GM18858 (cell line): ENCODE measurements around the gene DNASE1.
"Not testable (repeated sequence)": the region's sequence is repeated elsewhere in the genome, so short reads cannot be mapped to it uniquely, and the experiment has no call there.

Experiments used
- ATAC-seq: cut with Tn5 transposase; IDR thresholded peaks from one replicate; pipeline ENCODE4 v1.9.1; 2021; ENCODE audit not compliant: unreplicated experiment

DNASE1 gene

DNA sequence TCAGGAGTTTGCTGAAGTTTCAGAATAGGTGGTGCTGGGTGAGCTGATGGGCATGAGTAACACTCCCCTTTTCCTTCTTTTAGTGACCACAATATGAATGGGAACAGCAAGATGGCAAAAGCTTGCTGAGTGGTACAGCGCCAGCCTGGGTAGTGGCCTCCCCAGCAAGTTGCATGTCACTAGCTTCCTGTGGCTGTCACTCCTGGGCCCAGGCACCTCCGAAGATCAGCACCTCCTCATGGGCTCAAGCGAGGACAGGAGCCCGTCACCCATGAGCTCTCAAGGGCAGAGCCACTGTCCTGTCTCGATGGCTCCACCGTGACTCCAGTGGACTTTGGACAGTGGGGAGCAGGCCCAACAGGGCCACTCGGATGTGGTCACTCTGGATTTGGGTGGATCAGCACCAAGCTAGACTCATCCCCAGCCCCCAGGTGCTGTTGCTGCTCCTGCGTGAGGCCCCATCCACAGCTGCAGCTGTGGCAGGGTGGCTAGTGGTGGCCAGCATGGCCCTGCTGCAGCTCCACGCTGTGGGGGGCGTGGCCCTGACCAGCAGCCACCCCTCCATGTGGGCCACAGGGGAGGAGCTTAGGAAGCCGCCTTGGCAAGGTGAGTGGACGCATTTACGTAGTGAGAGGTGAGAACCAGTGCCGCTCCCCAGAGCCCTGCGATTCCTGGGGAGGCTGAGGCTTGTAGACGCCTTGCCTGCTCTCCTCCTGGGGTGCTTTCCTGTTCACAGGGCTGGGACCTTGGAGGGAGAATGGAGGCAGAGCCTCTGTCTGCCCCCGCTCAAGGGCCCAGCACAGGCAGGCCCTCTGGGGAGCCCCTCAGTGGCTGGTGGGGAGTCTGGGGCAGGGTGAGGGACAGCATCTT lies 13.6 kb upstream of the DNASE1 start:
- no peak for ATAC-seq

DNA sequence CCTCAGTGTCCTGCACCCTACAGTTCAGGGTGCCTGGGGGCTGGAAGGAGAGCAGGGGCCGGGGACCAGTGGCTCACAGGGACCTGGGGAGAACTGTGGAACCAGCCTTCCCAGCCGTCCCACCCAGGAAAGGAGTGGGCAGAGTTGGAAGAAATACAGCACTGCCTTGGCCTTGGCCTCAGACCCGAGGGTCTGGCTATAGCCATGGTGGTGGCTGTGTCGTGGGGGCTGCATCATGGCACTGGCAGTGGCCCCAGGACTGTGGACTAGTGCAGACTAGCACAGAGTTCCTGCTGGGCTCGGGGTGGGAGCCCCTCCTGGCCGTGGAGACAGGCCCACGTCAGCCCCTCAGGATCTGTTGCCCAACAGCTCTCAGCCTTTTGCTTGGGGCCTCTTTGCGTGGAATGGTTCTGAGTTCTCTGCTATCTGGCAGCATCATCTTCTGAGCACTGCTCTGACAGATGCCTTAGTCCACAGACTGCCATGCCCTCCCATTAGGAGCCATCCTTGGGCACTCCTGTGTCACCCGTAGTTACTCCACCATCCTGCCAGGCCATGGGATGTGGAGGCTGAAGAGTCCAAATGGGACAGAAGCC lies 12.6 kb upstream of the DNASE1 start:
- no peak for ATAC-seq

DNA sequence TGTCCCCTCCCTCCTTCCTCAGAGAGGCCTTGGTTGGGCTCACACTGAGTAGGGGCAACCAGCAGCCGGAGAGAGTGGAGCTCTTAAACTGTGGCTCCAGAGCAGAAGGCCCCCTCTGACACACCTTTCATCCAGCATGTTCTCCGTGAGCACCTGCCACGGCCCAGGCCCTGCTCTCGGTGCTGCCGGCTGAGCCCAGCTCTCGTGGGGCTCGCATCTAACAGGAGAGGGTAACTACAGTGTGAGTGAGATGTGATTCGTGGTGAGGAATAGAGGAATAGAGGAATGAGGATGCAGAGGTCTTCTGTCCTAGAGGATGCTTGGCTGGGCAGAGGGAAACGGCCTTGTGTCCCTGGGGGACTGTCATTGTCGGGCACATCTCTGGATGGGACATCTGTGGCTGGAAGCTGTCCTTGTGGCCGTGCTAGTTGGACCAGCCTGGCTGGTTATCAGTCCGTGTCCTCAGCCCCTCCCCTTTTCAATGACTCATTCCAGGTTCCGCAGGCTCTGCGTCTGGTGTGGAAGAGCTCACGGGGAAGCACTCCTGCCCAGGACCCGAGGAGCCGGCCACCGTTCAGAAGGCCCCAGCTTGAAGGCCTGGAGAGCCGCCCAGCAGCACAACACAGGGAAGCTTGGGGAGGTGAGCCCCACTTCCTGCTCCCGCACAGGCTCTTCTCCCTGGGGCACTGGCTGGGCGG lies 11.9 kb upstream of the DNASE1 start:
- ATAC-seq, result no peak

DNA sequence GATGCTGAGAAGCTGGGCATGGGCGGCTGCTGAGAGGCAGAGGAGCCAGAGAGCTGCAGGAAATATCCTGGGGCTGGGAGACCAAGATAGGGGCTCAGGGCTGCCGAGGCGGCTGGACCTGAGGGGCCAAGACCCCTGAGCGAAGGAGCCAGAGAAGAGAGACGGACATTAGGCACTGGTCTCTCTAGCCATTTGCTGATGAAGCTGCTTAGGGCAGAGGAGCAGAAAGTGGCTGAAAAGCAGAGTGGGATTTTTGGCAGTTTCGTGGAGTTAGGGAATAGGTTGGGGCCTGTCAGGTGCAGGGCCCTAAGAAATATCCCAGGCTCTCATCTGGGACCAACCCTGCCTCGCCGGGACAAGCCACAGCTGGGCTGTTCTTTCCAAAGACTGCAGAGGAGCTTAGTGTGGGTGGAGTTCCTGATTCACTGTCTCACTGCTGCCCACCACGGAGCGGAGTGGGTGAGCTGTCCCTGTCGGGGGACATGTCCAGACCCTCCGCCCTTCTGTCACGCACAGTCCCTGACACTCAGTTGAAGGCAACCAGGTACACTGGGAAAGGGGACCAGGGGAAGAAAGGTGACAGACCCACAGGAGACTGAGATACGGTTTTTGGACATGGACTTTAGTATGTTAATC lies 11.3 kb upstream of the DNASE1 start:
- no peak for ATAC-seq

DNA sequence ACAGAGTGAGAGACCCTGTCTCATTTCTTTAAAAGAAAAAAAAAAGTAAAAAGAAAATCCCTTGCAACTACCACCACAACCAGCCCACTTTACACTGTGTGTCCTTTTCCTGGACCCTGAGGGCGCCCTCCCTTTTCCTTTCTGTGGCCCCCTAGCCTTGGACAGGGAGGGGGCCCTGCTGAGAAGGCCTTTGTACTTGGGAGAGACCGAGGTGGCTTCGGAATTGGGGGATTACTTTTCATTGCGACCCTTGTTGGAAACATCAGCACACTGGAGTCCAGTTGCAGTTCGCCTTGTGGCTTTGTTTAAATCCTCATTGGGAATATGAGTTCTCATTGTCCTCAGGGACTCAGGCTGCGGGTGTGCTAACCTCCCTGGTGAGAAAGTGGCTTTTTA lies 9.4 kb upstream of the DNASE1 start:
- ATAC-seq, result no peak

DNA sequence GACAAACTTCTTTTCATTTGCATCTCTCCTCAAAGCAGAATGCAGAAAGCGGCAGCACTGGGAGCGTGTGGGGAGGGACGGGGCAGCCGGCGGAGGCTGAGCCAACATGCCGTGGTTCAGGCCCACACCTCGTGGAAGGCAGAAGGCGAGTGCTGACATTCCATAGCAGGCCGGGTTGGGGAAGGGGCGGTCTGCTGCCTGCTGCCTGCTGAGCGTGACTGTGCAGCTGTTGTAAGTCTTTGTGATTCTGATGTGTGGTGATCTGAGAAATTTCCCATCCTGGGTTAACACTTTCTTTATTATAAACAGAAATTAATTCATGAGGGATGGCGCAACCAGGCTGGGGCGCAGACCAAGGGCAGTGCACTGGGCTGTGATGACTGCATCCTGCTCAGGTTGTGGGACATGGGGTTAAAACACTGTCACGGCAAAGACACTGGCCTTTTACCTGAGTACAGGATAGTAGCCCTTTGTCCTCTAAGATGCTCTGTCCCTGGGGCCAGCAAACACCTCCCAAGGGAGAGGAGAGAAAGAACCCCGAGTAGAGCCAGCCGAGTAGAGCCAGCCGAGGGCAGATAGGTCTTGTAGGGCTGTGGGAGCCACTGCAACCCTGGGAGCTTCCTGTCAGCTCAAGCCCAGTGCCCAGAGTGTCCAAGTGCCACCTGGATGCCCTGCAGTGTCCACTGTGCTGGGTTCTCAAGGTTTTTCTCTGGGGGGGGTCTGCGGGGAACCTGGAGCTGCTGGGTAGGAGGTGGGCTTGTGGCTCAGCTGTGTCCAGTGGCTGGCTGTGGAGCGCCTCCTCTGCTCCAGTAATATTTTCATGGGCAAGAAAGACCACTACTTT lies 8.8 kb upstream of the DNASE1 start:
- no peak for ATAC-seq

DNA sequence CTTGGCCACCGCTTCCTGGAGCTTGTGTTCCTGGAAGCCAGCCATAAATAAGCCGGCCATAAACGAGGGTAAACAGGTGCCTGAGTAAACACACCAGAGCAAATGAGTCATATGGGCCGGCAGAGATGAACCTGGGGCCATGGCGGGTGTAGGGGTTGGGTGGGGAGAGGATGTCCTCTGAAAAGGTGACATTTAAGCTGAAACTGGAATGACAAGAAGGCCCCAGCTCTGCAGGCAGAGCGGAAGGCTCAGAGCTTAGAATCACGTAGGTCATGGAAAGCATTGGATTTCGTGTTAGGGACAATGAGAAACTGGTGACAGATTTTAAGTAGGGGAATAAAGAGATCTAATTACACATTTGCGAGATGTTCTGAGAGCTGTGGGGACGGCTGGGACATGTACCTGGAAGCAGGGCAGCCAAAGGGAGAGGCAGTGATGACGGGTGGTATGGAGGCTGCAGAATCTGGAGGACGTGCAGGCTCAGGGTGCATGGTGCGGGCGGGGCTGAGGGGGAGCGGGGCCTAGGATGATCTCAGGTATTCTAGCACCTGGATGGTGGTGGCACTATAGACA lies 8.1 kb upstream of the DNASE1 start:
- ATAC-seq, result no peak

DNA sequence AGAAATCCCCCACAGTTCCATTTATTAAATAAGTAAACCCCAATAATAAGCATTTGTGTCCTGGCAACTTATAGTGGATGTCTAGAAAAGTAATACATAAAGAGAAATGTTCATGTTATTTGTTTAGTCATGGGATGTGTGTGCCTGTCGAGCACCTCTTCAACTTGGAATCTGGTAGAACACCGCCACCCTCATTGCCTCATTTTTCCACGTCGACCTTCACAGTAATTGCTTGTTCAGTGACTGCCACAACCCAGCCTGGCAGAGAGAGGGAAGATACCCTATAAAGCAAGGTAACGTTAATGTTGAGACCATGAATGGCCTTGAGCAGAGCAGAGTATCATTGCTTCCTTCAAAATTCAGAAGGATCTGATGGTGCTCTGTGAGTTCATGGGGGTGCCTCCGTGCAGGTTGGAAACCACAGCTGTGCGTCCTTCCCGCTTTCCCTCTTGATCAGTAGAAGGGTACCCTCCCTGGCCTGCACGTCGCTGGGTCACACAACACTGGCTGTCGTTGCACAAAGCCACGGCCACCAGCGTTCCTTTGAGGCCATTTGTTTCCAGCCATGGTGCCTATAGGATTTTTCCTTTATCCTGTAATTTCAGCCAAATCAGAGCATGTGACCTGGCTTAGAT lies 3.7 kb upstream of the DNASE1 start:
- ATAC-seq, result no peak

DNA sequence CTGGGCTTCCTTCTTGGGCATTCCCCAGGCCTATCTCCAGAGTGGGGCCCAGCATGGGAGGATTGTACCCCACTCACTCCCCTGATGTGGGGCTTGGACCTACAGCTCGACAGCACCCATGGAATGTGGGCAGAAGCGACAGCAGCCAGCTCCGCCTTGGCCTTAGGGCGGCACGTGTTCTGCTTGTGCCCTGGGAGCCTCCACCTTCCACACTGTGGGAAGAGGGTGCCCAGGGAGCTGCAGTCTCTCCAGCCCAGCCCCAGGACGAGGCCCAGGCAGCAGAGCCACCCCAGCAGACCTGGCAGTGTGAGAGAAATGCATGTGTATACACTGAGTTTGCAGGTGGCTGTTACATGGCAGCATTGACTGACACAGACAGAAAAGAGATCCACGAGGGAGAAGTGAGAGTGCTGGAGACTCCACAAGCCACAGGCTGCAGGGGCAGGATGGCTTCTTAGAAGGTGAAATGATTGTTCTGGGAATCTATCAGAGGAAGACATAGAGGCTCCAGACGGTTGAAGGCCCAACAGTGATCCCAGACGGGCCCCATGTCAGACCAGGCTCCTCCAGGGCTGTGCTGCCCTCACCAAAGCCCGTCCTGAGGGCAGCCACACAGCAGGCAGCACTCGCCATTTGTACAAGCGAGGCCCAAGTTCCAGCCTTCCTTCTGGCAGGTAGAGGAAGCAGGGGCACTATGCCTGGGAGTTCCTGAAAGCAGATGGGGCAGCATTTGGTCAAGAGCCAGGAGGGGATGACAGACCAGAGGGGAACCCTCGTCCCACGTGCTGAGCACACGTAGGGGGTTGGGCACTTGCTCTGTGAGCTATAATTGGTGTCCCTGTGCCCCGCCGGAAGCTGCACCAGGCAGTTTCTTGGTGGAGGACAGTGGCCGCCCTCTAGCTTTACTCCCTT lies 2.8 kb upstream of the DNASE1 start:
- no peak for ATAC-seq

DNA sequence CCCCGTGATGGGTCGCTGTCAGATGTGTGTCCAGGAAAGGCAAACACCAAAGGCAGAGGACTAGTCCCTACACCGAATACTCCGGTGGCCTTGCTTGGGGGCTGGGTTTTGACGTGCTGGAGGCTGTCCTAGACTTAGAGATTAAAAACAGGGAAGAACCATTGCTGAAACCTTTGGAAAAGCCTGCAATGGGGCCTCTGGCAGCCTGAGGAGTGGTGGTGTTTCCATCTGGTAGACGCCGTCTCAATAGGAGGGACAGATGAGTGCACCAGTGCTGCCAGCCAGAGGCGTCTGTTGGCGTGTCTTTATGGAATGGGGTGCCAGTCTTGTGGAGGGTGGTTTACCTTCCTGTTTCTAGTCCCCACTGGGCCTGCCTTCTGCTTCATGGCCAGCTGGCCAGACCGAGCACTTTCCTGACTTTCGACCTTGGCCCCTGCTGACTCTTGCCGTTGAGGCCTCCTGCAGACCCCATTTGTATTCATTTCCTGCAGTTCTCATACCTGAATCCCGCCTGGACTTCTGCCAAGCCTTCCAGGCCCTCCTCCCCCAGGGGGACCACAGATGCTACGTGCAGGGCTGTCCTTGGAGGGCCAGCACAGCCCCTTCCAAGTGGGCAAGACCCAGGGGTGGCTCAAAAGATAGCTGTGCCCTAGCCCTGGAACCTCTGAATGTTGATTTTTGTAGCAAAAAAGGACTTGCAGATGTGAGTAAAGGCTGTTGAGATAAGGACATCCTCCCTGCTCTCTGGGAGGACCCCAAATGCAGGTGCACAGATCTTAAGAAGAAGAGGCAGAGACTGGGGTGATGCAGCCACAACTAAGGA lies 1.9 kb upstream of the DNASE1 start:
- ATAC-seq, result no peak

DNA sequence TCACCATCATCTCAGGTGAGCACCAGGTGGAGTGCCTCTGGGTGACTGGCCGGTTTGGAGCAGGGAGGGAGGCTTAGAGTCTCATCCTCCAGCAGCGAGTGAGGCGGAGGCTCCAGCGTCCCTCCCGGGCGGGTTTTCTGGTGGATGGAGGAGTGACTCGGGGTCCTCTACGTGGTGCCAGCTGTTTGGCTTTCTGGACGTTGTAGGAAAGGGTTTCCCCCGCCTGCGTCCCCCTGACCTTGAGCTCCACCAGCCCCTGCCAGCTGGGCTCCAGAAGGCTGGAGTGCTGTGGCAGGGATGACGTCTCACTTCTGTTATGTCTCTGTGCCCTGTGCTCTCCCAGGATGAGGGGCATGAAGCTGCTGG lies 522 bp downstream of the DNASE1 start:
- no peak for ATAC-seq

DNA sequence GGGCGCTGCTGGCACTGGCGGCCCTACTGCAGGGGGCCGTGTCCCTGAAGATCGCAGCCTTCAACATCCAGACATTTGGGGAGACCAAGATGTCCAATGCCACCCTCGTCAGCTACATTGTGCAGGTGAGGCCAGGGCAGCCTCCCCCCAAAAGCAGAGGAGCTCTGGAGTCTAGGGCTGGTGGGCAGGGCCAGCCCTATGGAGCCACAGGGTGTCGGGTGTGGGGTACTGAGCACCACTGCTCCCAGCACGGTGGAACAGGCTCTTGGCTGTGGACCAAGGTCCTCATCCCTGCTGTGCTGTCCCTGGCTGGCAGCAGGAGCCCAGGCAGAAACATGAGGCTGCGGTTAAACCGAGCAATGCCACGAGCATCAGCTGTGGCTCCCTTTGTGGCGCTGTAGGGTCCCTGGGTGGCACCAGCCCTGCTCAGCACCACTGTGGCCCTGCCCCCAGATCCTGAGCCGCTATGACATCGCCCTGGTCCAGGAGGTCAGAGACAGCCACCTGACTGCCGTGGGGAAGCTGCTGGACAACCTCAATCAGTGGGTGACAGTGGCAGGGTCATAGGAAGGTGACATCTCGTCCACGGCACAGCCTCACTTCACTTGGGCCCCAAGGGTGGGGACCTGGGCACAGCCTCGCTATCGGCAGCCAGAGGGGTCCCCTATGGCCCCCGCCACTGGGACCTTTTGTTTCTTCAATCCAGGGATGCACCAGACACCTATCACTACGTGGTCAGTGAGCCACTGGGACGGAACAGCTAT lies 1.1 kb downstream of the DNASE1 start:
- no peak for ATAC-seq

DNA sequence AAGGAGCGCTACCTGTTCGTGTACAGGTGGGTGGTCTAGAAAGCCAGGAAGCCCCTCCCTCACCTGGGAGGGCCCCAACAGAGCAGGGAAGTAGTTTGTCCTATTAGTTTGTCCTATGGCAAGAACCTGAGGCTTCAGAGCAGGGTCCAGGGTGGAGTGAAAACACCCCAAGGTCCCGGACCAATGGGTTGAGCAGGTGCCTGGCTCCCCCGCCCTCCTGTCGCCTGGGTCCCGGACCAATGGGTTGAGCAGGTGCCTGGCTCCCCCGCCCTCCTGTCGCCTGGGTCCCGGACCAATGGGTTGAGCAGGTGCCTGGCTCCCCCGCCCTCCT lies 1.6 kb downstream of the DNASE1 start:
- ATAC-seq, result not testable (repeated sequence)

DNA sequence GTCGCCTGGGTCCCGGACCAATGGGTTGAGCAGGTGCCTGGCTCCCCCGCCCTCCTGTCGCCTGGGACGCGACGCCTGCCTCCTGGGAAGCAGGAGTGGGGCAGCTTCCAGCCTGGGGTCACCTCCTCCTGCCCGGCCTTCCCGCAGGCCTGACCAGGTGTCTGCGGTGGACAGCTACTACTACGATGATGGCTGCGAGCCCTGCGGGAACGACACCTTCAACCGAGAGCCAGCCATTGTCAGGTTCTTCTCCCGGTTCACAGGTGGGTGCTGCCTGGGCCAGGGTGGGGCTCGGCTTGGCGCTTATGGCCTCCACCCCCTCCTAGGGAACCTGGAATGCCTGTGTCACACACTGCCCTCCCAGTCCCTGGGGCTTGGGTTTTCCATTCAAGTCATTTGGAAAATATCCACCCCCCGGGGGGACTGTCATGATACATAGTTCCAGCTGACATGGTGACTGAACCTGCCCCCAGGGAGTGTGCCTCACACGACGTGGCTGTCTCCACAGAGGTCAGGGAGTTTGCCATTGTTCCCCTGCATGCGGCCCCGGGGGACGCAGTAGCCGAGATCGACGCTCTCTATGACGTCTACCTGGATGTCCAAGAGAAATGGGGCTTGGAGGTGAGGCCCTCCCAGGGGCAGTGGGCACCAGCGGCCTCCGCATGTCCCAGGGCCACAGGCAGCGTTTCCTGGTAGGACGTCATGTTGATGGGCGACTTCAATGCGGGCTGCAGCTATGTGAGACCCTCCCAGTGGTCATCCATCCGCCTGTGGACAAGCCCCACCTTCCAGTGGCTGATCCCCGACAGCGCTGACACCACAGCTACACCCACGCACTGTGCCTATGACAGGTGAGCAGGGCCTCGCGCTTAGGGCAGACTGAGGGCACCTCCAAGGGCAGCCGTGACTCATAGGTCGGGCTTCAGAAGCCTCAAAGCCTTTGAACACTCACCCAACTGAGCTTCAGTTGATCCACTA lies 2.3 kb downstream of the DNASE1 start:
- ATAC-seq, result no peak

DNA sequence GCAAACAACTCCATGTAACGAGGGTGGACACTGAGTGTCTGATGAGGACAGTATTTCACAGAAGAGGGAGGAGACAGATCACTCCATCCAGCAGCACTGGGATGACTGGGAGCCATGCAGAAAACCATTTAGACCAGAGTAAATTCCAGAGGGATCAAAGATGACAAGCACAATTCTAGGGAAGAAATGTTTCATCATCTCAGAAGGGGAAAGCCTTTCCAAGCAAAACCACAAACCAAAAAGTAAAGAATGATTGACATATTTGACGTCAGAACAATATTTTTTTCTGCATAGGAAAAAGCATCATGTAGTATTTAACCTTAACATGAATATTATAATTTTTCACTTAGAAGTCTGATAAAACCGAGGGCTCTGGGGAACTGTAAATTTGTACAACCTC lies 4.8 kb downstream of the DNASE1 start:
- ATAC-seq, result no peak

DNA sequence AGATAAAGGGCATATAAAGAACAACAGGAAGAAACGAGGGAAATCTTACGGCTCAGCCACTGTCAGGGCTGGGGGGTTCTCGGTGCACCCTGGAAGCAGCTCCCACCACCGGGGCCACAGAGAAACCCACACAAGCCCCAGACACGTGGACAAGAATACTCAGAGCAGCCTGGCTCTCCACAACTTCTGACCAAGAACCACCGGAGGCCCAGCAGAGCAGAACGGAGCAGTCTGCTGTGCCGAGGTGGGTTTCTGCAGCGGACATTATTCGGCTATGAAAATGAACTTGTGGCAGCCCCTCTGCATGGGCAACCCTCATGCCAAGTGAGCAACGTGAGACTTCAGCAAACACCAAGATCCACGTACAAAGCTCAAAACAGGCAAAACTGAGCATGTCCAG lies 6.8 kb downstream of the DNASE1 start:
- ATAC-seq, result no peak
